Tibial nerve (tissue), 4 donors: ENCODE data around the gene PARD3B. TPM values are rescaled to one million over a fixed set of nuclear protein-coding genes. Genes with fewer than 3 reads are reported as not detected.

ENCODE experiments used
- DNase-seq, 2 donors: peaks; one replicate each; pipeline ENCODE4 v3.0.0-alpha.2; 2019; ENCODE audit warnings: low spot score in 2 of 2
- H3K27ac ChIP-seq, 4 donors: fragments of 200-600 bp; sonication (generic) in 3 of 4; one replicate each; pipeline ENCODE4 v1.5.1; 2017 to 2019; ENCODE audit warnings: mild to moderate bottlenecking in 1 of 4
- H3K27me3 ChIP-seq, 2 donors: fragments of 200-600 bp; sonication (generic) in 1 of 2; one replicate each; pipeline versions ENCODE4 v1.5.1 to v1.6.0; 2017 to 2019
- H3K36me3 ChIP-seq, 3 donors: fragments of 200-600 bp; sonication (generic); one replicate each; pipeline ENCODE4 v1.5.1; 2018 to 2019
- H3K4me1 ChIP-seq, 4 donors: fragments of 200-600 bp; sonication (generic) in 3 of 4; one replicate each; pipeline ENCODE4 v1.5.1; 2017 to 2019
- H3K4me3 ChIP-seq, 4 donors: fragments of 200-600 bp; sonication (generic) in 3 of 4; one replicate each; pipeline ENCODE4 v1.5.1; 2017 to 2019; ENCODE audit warnings: mild to moderate bottlenecking in 1 of 4, moderate library complexity in 1 of 4
- H3K9me3 ChIP-seq, 4 donors: fragments of 200-600 bp; sonication (generic) in 3 of 4; one replicate each; pipeline ENCODE4 v1.5.1; 2017 to 2019
- EP300 ChIP-seq, 2 donors: sonication (generic); formaldehyde crosslinking; IDR thresholded peaks; one replicate each; pipeline ENCODE4 v1.6.1; 2017; ENCODE audit warnings: antibody characterized with exemption in 2 of 2, mild to moderate bottlenecking in 1 of 2
- POLR2A ChIP-seq, 2 donors: fragments of 450-650 bp; IDR thresholded peaks; one replicate each; pipeline ENCODE4 v1.6.1; 2017; ENCODE audit warnings: antibody characterized with exemption in 2 of 2, mild to moderate bottlenecking in 2 of 2, moderate library complexity in 2 of 2
- WGBS, 2 donors: methylation state at CpG; one replicate each; pipeline ENCODE4 v1.1.5; 2018; 5-methylcytosine and 5-hydroxymethylcytosine counted together
- total RNA-seq, 4 donors: library from RNA; depleted of rRNA; stranded (reverse); fragments of >200 nt; gene quantifications; one replicate each; pipeline ENCODE4 v1.1.0, GENCODE V29; 2016
- TF ChIP-seq, protein P1 (sequence below), 5 experiments: fragments of 200-600 bp in 3 of 5; fragments of 450-650 bp in 2 of 5; sonication (generic) in 3 of 5; IDR thresholded peaks; one replicate each; pipeline ENCODE4 v1.5.1; 2016 to 2019; ENCODE audit warnings: antibody characterized with exemption in 5 of 5, mild to moderate bottlenecking in 3 of 5, moderate library complexity in 2 of 5

The PARD3B gene
- total RNA-seq, 4 donors from 2014 or later, result 47.4 to 101 (median 64.8) TPM

DNA sequence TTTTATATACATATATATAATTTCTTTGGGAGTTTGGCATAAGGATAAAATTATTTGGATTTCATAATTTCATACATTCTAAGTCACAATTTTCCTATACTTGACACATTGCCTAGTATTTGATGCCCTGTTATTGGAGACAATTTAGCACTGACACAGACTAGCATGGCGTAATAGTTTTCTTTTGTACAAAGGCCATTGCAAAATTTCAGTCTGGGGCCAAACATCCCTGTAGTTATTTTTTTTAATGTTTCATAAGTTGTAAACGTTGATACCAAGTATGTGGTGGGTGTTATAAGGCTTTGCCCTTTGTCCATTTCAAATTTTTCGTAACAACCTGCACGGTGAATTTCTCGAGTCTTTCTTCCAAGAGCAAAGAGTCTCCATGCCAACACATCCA is 1041.4 kb downstream of the PARD3B start:
- Histone ChIP-seq H3K36me3 (no peaks in the 10 kb centered on the region), H3K4me3 (no peak overlapping the region), H3K9me3 (no peaks in the 10 kb centered on the region), H3K27ac (no peak overlapping the region), H3K4me1 (peaks cover 0 to 8% (median 0%) of the 10 kb centered on the region in 4 donors), H3K27me3 (no peaks in the 10 kb centered on the region)
- WGBS, 2 donors, result 87 to 94% methylated on average over 5 of the region's 5 CpGs
- no peak for DNase-seq
- TF ChIP-seq, protein P1, sequence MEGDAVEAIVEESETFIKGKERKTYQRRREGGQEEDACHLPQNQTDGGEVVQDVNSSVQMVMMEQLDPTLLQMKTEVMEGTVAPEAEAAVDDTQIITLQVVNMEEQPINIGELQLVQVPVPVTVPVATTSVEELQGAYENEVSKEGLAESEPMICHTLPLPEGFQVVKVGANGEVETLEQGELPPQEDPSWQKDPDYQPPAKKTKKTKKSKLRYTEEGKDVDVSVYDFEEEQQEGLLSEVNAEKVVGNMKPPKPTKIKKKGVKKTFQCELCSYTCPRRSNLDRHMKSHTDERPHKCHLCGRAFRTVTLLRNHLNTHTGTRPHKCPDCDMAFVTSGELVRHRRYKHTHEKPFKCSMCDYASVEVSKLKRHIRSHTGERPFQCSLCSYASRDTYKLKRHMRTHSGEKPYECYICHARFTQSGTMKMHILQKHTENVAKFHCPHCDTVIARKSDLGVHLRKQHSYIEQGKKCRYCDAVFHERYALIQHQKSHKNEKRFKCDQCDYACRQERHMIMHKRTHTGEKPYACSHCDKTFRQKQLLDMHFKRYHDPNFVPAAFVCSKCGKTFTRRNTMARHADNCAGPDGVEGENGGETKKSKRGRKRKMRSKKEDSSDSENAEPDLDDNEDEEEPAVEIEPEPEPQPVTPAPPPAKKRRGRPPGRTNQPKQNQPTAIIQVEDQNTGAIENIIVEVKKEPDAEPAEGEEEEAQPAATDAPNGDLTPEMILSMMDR (IDR thresholded peaks at IDR 0.05), result no peak
- no peak for TF ChIP-seq EP300 (IDR thresholded peaks at IDR 0.05)
- TF ChIP-seq POLR2A (IDR thresholded peaks at IDR 0.05), result no peak

DNA sequence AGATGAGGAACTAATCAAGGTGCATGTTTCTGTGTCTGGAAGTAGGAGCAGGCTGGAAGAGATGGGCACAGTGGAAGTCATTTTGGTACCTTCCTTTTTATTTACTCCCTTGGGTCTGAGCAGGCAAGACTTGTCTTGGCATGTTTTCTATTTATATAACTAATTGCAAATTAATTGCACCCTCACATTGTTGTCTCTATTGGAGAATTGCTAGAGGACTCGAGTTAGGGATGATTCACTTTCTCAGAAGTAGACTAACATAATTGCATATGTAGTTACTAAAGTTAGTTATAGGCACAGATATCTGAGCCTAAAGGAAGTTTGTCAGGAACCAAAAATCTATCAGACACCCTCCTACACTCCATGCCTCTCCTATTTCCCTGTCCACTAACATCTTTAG is 1044.2 kb downstream of the PARD3B start:
- no peaks in the 10 kb centered on the region for H3K9me3 ChIP-seq
- H3K27me3 ChIP-seq, result no peaks in the 10 kb centered on the region
- H3K27ac ChIP-seq, result no peak overlapping the region
- H3K4me1 ChIP-seq, result no peaks in the 10 kb centered on the region
- H3K4me3 ChIP-seq, result no peak overlapping the region
- 47 to 86% methylated on average over 1 of the region's 1 CpG for WGBS, 2 donors
- no peak for TF ChIP-seq POLR2A (IDR thresholded peaks at IDR 0.05)
- H3K36me3 ChIP-seq, result no peaks in the 10 kb centered on the region
- DNase-seq, result no peak

DNA sequence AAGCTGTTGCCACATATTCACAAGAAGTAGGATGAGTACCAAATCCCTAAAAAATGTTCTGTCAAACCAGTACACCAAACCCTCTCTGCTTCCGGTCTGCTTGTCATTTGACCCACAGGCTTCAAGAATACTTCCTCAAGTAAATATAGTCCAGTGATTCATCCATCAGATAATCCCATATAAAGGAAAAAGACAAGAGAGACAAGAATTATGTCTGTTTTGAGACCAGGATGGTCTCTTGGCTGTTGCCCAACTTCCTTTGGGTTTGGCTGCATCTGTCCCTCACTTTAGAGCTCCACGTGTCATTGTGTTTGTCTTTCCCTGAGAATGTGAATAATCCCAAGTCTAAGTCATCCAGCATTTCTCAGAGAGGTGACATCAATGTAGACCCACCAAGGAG is 1045.5 kb downstream of the PARD3B start:
- DNase-seq, result no peak
- H3K27me3 ChIP-seq, result no peaks in the 10 kb centered on the region
- H3K27ac ChIP-seq, result no peak overlapping the region
- H3K9me3 ChIP-seq, result no peaks in the 10 kb centered on the region
- no peak overlapping the region for H3K4me3 ChIP-seq
- 67 to 81% methylated on average over 2 of the region's 2 CpGs for WGBS, 2 donors
- H3K4me1 ChIP-seq, result no peaks in the 10 kb centered on the region
- no peak for TF ChIP-seq EP300 (IDR thresholded peaks at IDR 0.05)
- TF ChIP-seq, protein P1 (IDR thresholded peaks at IDR 0.05), result no peak
- TF ChIP-seq POLR2A (IDR thresholded peaks at IDR 0.05), result no peak
- no peaks in the 10 kb centered on the region for H3K36me3 ChIP-seq

DNA sequence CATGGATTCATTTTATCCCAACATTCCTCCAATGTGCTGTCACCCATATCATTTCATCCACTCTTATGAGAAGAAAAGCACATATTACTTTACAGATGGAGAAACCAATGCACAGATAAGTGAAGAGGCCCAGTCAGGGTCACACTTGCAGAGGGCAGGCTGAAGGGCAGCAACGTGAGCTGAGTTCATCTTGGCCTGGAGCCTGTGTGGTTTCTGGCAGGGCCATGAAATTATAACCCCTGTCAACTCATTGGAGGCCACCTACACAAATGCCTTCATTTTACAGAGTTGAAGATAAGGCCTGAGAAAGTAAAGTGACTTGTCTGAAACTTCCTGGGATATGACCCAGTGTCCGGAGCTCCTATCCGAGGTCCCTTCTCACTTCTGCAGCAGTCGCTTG is 1048.6 kb downstream of the PARD3B start:
- no peaks in the 10 kb centered on the region for H3K4me1 ChIP-seq
- peaks cover 0 to 4% (median 0%) of the 10 kb centered on the region in 3 donors for H3K36me3 ChIP-seq
- 54 to 70% methylated on average over 4 of the region's 4 CpGs for WGBS, 2 donors
- H3K27ac ChIP-seq, result no peak overlapping the region
- H3K27me3 ChIP-seq, result no peaks in the 10 kb centered on the region
- H3K9me3 ChIP-seq, result peaks cover 0 to 9% (median 0%) of the 10 kb centered on the region in 4 donors
- TF ChIP-seq POLR2A (IDR thresholded peaks at IDR 0.05) (no peak), EP300 (IDR thresholded peaks at IDR 0.05) (no peak)
- TF ChIP-seq, protein P1 (IDR thresholded peaks at IDR 0.05), result no peak
- DNase-seq, result no peak
- H3K4me3 ChIP-seq, result no peak overlapping the region

DNA sequence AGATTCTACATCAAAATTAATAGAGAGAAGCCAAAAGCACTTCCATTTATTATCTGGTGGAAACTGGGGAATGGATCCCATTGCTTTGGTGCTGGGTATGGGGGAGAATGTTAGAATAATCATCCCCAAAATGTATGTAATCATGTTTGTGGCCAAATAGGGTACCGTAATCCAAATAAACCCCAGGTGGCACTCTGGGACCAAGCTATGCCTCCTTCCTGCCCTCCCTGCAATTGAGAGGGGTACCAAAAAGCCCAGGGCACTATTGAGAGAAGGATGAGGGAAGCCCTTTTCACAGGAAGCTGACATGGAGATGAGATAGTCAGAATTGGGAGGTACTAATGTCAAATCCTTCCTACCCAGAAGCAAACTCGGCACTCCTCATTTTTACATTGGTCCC is 1051.3 kb downstream of the PARD3B start:
- Histone ChIP-seq H3K36me3 (peaks cover 0 to 4% (median 0%) of the 10 kb centered on the region in 3 donors), H3K27me3 (no peaks in the 10 kb centered on the region), H3K9me3 (peaks cover 0 to 21% (median 2%) of the 10 kb centered on the region in 4 donors), H3K4me1 (no peaks in the 10 kb centered on the region), H3K27ac (no peak overlapping the region), H3K4me3 (no peak overlapping the region)
- no peak for DNase-seq
- 94 to 98% methylated on average over 2 of the region's 2 CpGs for WGBS, 2 donors
- TF ChIP-seq, protein P1 (IDR thresholded peaks at IDR 0.05), result no peak
- TF ChIP-seq POLR2A (IDR thresholded peaks at IDR 0.05) (no peak), EP300 (IDR thresholded peaks at IDR 0.05) (no peak)
